ENCODE data around the gene LRRTM4.

LRRTM4 gene

GRCh38 chr2:76975752-76976151 lies 546.4 kb downstream of the LRRTM4 start:
- no peak for TF ChIP-seq ZNF274 (IDR thresholded peaks at IDR 0.05; ENCODE audit: low read depth, low read length)
- no peak overlapping the region for H3K4me3 ChIP-seq (ENCODE audit: low read length)

GRCh38 chr2:76973610-76974009 lies 548.6 kb downstream of the LRRTM4 start:
- H3K4me3 ChIP-seq (ENCODE audit: low read length) = no peak overlapping the region
- TF ChIP-seq ZNF274 (IDR thresholded peaks at IDR 0.05; ENCODE audit: low read depth, low read length) = no peak

GRCh38 chr2:76965772-76966171 lies 556.4 kb downstream of the LRRTM4 start:
- no peak for TF ChIP-seq ZNF274 (IDR thresholded peaks at IDR 0.05; ENCODE audit: low read depth, low read length)
- no peak overlapping the region for H3K4me3 ChIP-seq (ENCODE audit: low read length)

- no peak overlapping the region for H3K4me3 ChIP-seq (ENCODE audit: low read length)
- TF ChIP-seq ZNF274 (IDR thresholded peaks at IDR 0.05; ENCODE audit: low read depth, low read length) = no peak
Measured at GRCh38 chr2:76958749-76959148, 563.4 kb downstream of the LRRTM4 start.

GRCh38 chr2:76953733-76954347 lies 568.3 kb downstream of the LRRTM4 start:
- no peak overlapping the region for H3K4me3 ChIP-seq (ENCODE audit: low read length)
- TF ChIP-seq ZNF274 (IDR thresholded peaks at IDR 0.05; ENCODE audit: low read depth, low read length) = no peak

GRCh38 chr2:76946631-76947145 lies 575.5 kb downstream of the LRRTM4 start:
- H3K4me3 ChIP-seq (ENCODE audit: low read length) = no peak overlapping the region
- no peak for TF ChIP-seq ZNF274 (IDR thresholded peaks at IDR 0.05; ENCODE audit: low read depth, low read length)

GRCh38 chr2:76940559-76940958 lies 581.6 kb downstream of the LRRTM4 start:
- TF ChIP-seq ZNF274 (IDR thresholded peaks at IDR 0.05; ENCODE audit: low read depth, low read length) = no peak
- no peak overlapping the region for H3K4me3 ChIP-seq (ENCODE audit: low read length)

- no peak for TF ChIP-seq ZNF274 (IDR thresholded peaks at IDR 0.05; ENCODE audit: low read depth, low read length)
- H3K4me3 ChIP-seq (ENCODE audit: low read length) = no peak overlapping the region
Measured at GRCh38 chr2:76938153-76938552, 584.0 kb downstream of the LRRTM4 start.

- TF ChIP-seq ZNF274 (IDR thresholded peaks at IDR 0.05; ENCODE audit: low read depth, low read length) = no peak
- H3K4me3 ChIP-seq (ENCODE audit: low read length) = no peak overlapping the region
Measured at GRCh38 chr2:76932550-76932949, 589.6 kb downstream of the LRRTM4 start.

GRCh38 chr2:76930056-76930744 lies 592.0 kb downstream of the LRRTM4 start:
- H3K4me3 ChIP-seq (ENCODE audit: low read length) = no peak overlapping the region
- no peak for TF ChIP-seq ZNF274 (IDR thresholded peaks at IDR 0.05; ENCODE audit: low read depth, low read length)

GRCh38 chr2:76928026-76928425 lies 594.1 kb downstream of the LRRTM4 start:
- no peak for TF ChIP-seq ZNF274 (IDR thresholded peaks at IDR 0.05; ENCODE audit: low read depth, low read length)
- no peak overlapping the region for H3K4me3 ChIP-seq (ENCODE audit: low read length)

- TF ChIP-seq ZNF274 (IDR thresholded peaks at IDR 0.05; ENCODE audit: low read depth, low read length) = no peak
Measured at GRCh38 chr2:76921006-76921405, 601.2 kb downstream of the LRRTM4 start.

GRCh38 chr2:76895469-76895868 lies 626.7 kb downstream of the LRRTM4 start:
- no peak overlapping the region for H3K4me3 ChIP-seq (ENCODE audit: low read length)
- no peak for TF ChIP-seq ZNF274 (IDR thresholded peaks at IDR 0.05; ENCODE audit: low read depth, low read length)

More at GRCh38 chr2:76921006-76921405, 601.2 kb downstream of the LRRTM4 start:
- no peak overlapping the region for H3K4me3 ChIP-seq (ENCODE audit: low read length)

- H3K4me3 ChIP-seq (ENCODE audit: low read length) = no peak overlapping the region
- no peak for TF ChIP-seq ZNF274 (IDR thresholded peaks at IDR 0.05; ENCODE audit: low read depth, low read length)
Measured at GRCh38 chr2:76870581-76870980, 651.6 kb downstream of the LRRTM4 start.

GRCh38 chr2:76870011-76870410 lies 652.2 kb downstream of the LRRTM4 start:
- H3K4me3 ChIP-seq (ENCODE audit: low read length) = no peak overlapping the region
- TF ChIP-seq ZNF274 (IDR thresholded peaks at IDR 0.05; ENCODE audit: low read depth, low read length) = no peak
